Ectodermal cell (in vitro differentiated cells): ENCODE measurements around the gene FNDC10.
"Not testable (repeated sequence)": the region's sequence is repeated elsewhere in the genome, so short reads cannot be mapped to it uniquely, and the experiment has no call there.

Experiments
- H3K27ac ChIP-seq: 2 replicates; pipeline ENCODE4 v1.7.0; 2013; ENCODE audit warnings: mild to moderate bottlenecking, low read depth, low read length; ENCODE audit not compliant: insufficient read depth, poor library complexity, severe bottlenecking
- H3K27me3 ChIP-seq: 2 replicates; pipeline ENCODE4 v1.7.0; 2013; ENCODE audit warnings: mild to moderate bottlenecking, low read length; ENCODE audit not compliant: insufficient read depth, control insufficient read depth, poor library complexity, severe bottlenecking
- H3K36me3 ChIP-seq: one replicate; pipeline ENCODE4 v1.7.0; 2013; ENCODE audit warnings: low read length; ENCODE audit not compliant: control insufficient read depth, insufficient read depth
- H3K4me1 ChIP-seq: one replicate; pipeline ENCODE4 v1.7.0; 2013; ENCODE audit warnings: low read length; ENCODE audit not compliant: control insufficient read depth, insufficient read depth
- H3K4me3 ChIP-seq: 2 replicates; pipeline ENCODE4 v1.7.0; 2013; ENCODE audit warnings: low read depth, low read length, control low read depth; ENCODE audit not compliant: insufficient read depth
- H3K9me3 ChIP-seq: 2 replicates; pipeline ENCODE4 v1.7.0; 2013; ENCODE audit warnings: mild to moderate bottlenecking, low read length, moderate library complexity; ENCODE audit not compliant: control insufficient read depth
- WGBS, 2 experiments: methylation state at CpG; one replicate each; pipeline ENCODE4 v1.1.7; 2013; ENCODE audit warnings: missing lambda C conversion rate in 2 of 2; 5-methylcytosine and 5-hydroxymethylcytosine counted together

FNDC10 gene

DNA sequence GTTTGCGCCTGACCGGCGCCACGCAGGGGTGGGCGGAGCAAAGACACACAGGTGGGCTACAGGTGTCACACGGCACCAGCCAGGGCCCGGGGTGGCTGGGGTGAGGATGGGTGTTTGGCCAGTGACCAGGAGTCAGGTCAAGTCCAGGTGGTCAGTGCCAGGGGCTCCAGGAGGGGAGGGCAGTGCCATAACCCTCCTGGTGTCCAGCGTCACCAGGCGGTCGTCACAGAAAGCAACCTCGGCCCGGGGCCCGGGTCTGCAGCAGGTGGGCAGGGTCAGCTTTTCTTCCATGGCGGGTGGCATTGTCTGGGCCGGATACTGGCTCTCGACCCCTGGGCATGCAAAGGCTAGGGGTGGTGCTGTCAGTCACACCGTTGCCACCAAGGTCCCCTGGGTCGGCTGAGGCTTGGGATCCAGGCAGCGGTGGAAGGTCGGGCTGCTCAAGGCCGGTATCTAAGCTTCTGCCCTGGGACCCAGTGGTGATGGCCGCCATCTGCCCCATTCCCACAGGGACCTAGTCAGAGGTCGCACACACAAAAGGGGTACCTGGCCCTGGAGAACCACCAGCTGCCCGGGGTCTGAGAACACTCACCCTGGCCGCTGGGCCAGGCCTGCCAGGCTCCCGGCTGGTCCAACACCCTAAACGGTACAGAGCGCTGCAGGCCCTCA is 1.8 kb downstream of the FNDC10 start:
- Histone ChIP-seq H3K36me3 (no peaks in the 10 kb centered on the region), H3K27me3 (peaks cover 79% of the 10 kb centered on the region), H3K4me1 (peaks cover 6% of the 10 kb centered on the region), H3K4me3 (no peak overlapping the region), H3K27ac (no peak overlapping the region), H3K9me3 (no peaks in the 10 kb centered on the region)
- 93 to 94% methylated on average over 28 of the region's 28 CpGs for WGBS, 2 experiments

- no peaks in the 10 kb centered on the region for H3K9me3 ChIP-seq
- no peak overlapping the region for H3K4me3 ChIP-seq
- no peaks in the 10 kb centered on the region for H3K36me3 ChIP-seq
- no peak overlapping the region for H3K27ac ChIP-seq
- 29 to 31% methylated on average over 14 of the region's 16 CpGs for WGBS, 2 experiments
- H3K27me3 ChIP-seq: peaks cover 71% of the 10 kb centered on the region
- peaks cover 6% of the 10 kb centered on the region for H3K4me1 ChIP-seq
These were observed 2.5 kb downstream of the FNDC10 start for GRCh38 chr1:1597275-1597930.

DNA sequence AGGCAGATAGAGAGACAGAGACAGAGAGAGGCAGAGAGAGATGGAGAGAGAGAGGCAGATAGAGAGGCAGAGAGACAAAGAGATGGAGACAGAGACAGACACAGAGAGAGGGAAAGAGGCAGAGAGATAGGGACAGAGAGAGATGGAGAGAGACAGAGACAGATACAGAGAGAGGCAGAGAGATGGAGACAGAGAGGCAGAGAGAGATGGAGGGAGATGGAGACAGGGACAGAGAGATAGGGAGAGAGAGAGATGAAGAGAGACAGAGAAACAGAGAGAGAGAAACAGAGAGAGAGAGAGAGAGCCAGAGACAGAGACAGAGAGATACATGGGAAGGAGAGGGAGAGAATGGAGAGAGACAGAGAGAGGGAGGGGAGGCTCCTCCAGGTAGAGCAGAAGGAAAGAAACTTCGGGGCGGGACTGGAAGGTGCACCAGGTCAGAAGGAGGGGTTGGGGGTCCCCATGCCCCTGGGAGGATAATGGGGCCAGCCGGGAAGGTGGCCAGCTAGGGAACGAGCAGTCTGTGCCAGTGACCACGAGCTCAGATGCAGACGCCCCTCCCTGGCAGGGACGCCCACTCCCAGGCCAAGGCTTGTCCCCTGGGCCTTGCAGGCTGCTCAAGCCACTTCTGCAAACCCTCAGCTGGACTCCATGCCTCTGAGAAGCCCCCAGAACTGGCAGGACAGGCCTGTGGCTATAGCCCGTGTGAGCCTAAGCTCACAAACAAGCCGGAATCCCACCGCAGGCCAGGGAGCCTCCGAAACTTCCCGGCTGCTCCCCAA is 3.3 kb downstream of the FNDC10 start:
- H3K36me3 ChIP-seq: no peaks in the 10 kb centered on the region
- H3K9me3 ChIP-seq: no peaks in the 10 kb centered on the region
- WGBS, 2 experiments: 56 to 58% methylated on average over 12 of the region's 12 CpGs
- H3K27ac ChIP-seq: no peak overlapping the region
- no peak overlapping the region for H3K4me3 ChIP-seq
- peaks cover 64% of the 10 kb centered on the region for H3K27me3 ChIP-seq
- H3K4me1 ChIP-seq: peaks cover 6% of the 10 kb centered on the region

DNA sequence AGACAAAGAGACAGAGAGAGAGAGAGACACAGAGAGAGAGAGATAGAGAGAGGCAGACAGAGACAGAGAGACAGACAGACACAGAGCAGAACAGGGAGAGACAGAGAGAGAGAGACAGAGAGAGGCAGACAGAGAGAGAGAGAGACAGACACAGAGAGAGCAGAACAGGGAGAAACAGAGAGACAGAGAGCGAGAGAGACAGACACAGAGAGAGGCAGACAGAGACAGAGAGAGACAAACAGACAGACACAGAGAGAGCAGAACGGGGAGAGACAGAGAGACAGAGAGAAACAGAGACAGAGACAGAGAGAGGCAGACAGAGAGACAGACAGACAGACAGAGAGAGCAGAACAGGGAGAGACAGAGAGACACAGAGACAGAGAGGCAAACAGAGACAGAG is 4.6 kb downstream of the FNDC10 start:
- peaks cover 50% of the 10 kb centered on the region for H3K27me3 ChIP-seq
- not testable (repeated sequence) for H3K4me3 ChIP-seq, H3K4me1 ChIP-seq, H3K36me3 ChIP-seq, H3K9me3 ChIP-seq, H3K27ac ChIP-seq
- 89 to 91% methylated on average over 2 of the region's 2 CpGs for WGBS, 2 experiments

DNA sequence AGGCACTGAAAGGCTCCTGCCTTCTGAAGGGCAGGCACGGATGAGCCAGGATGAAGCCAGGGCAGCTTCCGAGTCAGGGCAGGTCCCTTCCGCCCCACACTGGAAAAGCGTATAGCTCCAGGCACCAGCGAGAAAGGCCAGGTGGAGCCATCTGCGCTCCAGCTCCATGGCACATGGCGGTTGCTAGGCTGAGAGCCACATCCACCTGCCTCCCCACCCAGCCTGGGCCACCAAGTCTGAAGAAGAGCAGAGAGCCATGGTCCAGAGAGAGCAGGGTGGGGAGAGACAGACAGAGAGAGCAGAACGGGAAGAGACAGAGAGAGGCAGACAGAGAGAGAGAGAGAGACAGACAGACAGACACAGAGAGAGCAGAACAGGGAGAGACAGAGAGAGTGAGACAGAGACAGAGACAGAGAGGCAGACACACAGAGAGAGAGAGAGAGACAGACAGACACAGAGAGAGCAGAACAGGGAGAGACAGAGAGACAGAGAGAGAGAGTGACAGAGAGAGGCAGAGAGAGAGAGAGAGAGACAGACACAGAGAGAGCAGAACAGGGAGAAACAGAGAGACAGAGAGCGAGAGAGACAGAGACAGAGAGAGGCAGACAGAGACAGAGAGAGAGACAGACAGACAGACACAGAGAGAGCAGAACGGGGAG is 5.2 kb downstream of the FNDC10 start:
- Histone ChIP-seq H3K4me3 (no peak overlapping the region), H3K27ac (no peak overlapping the region), H3K4me1 (peaks cover 6% of the 10 kb centered on the region), H3K9me3 (no peaks in the 10 kb centered on the region), H3K27me3 (peaks cover 47% of the 10 kb centered on the region), H3K36me3 (no peaks in the 10 kb centered on the region)
- 73 to 81% methylated on average over 10 of the region's 10 CpGs for WGBS, 2 experiments

DNA sequence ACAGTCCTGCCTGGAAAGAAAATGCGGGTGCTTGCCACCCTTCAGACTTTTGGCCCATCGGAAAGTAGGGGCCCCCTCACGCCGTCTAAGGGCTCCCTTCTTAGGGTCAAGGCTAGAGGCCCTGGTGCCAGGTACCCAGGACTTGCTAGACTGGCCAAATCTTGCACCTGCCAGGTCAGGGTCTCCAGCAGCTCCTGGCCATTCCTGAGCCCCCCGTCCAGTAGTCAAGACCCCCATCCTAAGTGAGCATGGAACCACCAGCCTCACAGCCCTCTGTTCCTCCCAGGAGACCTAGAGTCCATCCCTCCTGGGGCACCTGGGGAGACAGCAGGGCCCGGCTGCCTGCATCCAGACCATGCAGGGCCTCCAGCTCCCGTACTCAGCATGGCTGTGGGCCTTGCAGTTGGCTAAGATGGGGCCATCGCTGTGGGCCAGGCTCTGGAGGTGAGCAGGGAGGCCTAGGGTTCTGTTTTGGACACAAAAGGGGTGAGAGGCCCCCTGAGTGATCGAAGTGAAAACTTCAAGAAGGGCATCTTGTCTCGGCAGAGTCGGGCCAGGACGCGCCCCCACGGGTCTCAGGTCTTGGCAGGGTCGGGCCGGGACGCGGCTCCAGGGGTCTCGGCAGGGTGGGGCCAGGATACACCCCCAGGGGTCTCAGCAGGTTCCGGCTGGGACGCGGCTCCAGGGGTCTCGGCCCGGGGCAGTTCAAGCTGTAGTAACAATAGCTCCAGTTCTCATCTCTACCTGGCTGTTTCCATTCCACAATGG is 5.9 kb downstream of the FNDC10 start:
- Histone ChIP-seq H3K27me3 (peaks cover 41% of the 10 kb centered on the region), H3K9me3 (no peaks in the 10 kb centered on the region), H3K4me1 (peaks cover 6% of the 10 kb centered on the region), H3K27ac (no peak overlapping the region), H3K36me3 (no peaks in the 10 kb centered on the region), H3K4me3 (no peak overlapping the region)
- 91% methylated on average over 24 of the region's 24 CpGs for WGBS, 2 experiments

DNA sequence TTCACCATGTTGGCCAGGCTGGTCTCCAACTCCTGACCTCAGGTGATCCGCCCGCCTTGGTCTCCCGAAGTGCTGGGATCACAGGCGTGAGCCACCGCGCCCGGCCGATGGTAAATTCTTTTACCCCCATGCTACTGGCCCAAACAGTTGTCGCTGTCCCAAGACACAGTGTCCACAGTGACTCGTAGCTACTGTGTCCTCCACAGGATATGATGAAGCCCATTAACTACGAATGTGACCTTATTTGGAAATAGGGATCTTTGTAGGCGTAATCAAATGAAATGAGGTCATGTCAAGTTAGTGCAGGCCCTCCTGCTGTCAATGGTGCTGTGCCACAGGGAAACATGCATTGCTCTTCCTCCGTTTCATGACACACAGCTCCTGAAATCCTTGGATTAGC is 8.5 kb downstream of the FNDC10 start:
- Histone ChIP-seq H3K9me3 (no peaks in the 10 kb centered on the region), H3K4me1 (no peaks in the 10 kb centered on the region), H3K27ac (no peak overlapping the region), H3K27me3 (peaks cover 18% of the 10 kb centered on the region), H3K36me3 (no peaks in the 10 kb centered on the region), H3K4me3 (no peak overlapping the region)
- WGBS, 2 experiments: 91 to 94% methylated on average over 13 of the region's 13 CpGs

DNA sequence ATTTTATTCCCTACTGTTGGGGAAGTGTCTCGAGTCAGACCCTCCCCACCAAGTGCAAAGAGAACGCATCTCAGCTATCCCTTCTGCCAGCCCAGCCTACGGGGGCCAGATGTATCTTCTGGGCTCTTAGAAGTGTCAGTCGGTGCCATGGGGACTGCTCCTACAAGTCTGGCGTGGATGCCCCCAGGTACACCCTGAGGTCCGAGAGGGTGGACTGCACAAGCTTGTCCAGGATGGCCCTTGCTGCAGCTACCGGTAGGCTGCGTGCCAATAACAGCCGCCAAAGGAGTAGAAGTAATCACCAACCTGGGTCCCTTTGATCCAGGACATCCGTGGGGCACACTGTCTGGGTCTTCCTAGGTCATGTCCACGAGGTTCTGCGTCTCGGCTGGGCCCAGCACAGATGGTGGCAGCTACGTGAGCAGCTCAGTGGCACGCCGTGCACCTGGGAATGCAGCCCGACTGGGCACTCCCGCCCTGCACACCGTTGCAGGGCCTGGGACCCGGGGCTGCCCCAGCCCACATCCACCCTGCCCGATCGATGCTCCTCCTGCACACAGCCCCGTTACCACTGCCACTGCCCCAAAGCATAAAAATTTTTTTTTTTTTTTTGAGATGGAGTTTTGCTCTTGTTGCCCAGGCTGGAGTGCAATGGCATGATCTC is 16.5 kb downstream of the FNDC10 start:
- Histone ChIP-seq H3K36me3 (no peaks in the 10 kb centered on the region), H3K27ac (no peak overlapping the region), H3K9me3 (no peaks in the 10 kb centered on the region), H3K4me3 (no peak overlapping the region), H3K4me1 (no peaks in the 10 kb centered on the region), H3K27me3 (peaks cover 27% of the 10 kb centered on the region)
- WGBS, 2 experiments: 86% methylated on average over 23 of the region's 23 CpGs

- Histone ChIP-seq H3K27ac (no peak overlapping the region), H3K4me3 (no peak overlapping the region), H3K9me3 (no peaks in the 10 kb centered on the region), H3K36me3 (no peaks in the 10 kb centered on the region), H3K4me1 (no peaks in the 10 kb centered on the region), H3K27me3 (peaks cover 30% of the 10 kb centered on the region)
- 75 to 76% methylated on average over 9 of the region's 9 CpGs for WGBS, 2 experiments
These were observed 17.2 kb downstream of the FNDC10 start for GRCh38 chr1:1582585-1583346.
